ENCODE data around the gene SART3. TPM values are rescaled to one million over a fixed set of nuclear protein-coding genes. Genes with fewer than 3 reads are reported as not detected.

The SART3 gene
- total and polyA plus RNA-seq, 8 donors = 11.7 to 106 (median 51.1) TPM

GRCh38 chr12:108566452-108566851 is 5.5 kb upstream of the SART3 start:
- peaks cover 33 to 65% (median 61%) of the 10 kb centered on the region in 4 donors for H3K36me3 ChIP-seq
- 90 to 97% (median 94%) methylated on average over 4 of the region's 4 CpGs for WGBS, 5 donors
- intact Hi-C loops (cut with DNase I; ENCODE audit: low total_unique reads) = loop anchor here (5.0 to 10.0 kb wide), 2 partner anchors 56 to 238 kb away; no protein-coding TSS in a partner anchor
- no peak for DNase-seq
- peaks cover 15 to 66% (median 38%) of the 10 kb centered on the region in 4 donors for H3K4me1 ChIP-seq
- H3K4me3 ChIP-seq = no peak overlapping the region
- H3K27me3 ChIP-seq = no peaks in the 10 kb centered on the region
- no peaks in the 10 kb centered on the region for H3K9me3 ChIP-seq
- no peak for TF ChIP-seq EP300 (IDR thresholded peaks at IDR 0.05)
- TF ChIP-seq POLR2A (IDR thresholded peaks at IDR 0.05) = no peak
- TF ChIP-seq, protein P1, sequence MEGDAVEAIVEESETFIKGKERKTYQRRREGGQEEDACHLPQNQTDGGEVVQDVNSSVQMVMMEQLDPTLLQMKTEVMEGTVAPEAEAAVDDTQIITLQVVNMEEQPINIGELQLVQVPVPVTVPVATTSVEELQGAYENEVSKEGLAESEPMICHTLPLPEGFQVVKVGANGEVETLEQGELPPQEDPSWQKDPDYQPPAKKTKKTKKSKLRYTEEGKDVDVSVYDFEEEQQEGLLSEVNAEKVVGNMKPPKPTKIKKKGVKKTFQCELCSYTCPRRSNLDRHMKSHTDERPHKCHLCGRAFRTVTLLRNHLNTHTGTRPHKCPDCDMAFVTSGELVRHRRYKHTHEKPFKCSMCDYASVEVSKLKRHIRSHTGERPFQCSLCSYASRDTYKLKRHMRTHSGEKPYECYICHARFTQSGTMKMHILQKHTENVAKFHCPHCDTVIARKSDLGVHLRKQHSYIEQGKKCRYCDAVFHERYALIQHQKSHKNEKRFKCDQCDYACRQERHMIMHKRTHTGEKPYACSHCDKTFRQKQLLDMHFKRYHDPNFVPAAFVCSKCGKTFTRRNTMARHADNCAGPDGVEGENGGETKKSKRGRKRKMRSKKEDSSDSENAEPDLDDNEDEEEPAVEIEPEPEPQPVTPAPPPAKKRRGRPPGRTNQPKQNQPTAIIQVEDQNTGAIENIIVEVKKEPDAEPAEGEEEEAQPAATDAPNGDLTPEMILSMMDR (IDR thresholded peaks at IDR 0.05) = no peak
- no peak for TF ChIP-seq POLR2AphosphoS5 (IDR thresholded peaks at IDR 0.05)
- H3K27ac ChIP-seq = peak overlapping the region in 4 of 5 donors; percentile 37 to 96 (median 73)

- peaks cover 15 to 66% (median 39%) of the 10 kb centered on the region in 4 donors for H3K4me1 ChIP-seq
Measured at GRCh38 chr12:108565976-108566375, 5.0 kb upstream of the SART3 start.

DNA sequence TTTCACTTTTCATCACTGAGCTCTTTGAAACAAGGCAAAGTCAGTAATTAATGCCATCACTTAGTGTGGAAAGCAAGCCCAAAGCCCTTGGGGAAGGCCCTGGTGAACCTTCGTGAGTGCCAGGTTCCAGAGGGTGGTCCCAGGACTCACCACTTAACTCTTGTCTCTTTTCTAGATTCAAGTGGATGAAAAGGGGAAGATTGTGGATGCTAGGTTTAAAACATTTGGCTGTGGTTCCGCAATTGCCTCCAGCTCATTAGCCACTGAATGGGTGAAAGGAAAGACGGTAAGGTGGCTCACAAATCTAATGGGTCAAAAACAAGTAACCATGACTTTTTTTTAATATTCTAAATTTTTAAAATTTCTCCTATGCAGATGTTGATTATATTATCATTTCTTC is 4.2 kb upstream of the SART3 start:
- Histone ChIP-seq H3K27ac (peak overlapping the region in 3 of 5 donors; percentile 83 to 96 (median 89)), H3K4me3 (no peak overlapping the region), H3K27me3 (no peaks in the 10 kb centered on the region), H3K36me3 (peaks cover 33 to 61% (median 61%) of the 10 kb centered on the region in 4 donors), H3K4me1 (peaks cover 15 to 70% (median 45%) of the 10 kb centered on the region in 4 donors), H3K9me3 (no peaks in the 10 kb centered on the region)
- DNase-seq = no peak
- no peak for TF ChIP-seq EP300 (IDR thresholded peaks at IDR 0.05)
- TF ChIP-seq POLR2AphosphoS5 (IDR thresholded peaks at IDR 0.05) = no peak
- TF ChIP-seq, protein P1 (IDR thresholded peaks at IDR 0.05) = no peak
- TF ChIP-seq POLR2A (IDR thresholded peaks at IDR 0.05) = no peak
- intact Hi-C loops (cut with DNase I; ENCODE audit: low total_unique reads) = loop anchor here (5.0 to 10.0 kb wide), 2 partner anchors 57 to 240 kb away; no protein-coding TSS in a partner anchor
- 84 to 93% (median 92%) methylated on average over 3 of the region's 3 CpGs for WGBS, 5 donors

More at GRCh38 chr12:108565976-108566375, 5.0 kb upstream of the SART3 start:
- Histone ChIP-seq H3K27ac (peak overlapping the region in 4 of 5 donors; percentile 37 to 96 (median 73)), H3K9me3 (no peaks in the 10 kb centered on the region), H3K27me3 (no peaks in the 10 kb centered on the region), H3K36me3 (peaks cover 33 to 65% (median 61%) of the 10 kb centered on the region in 4 donors), H3K4me3 (no peak overlapping the region)
- peak in 1 of 3 donors; percentile 58 for TF ChIP-seq POLR2AphosphoS5 (IDR thresholded peaks at IDR 0.05)
- TF ChIP-seq, protein P1 (IDR thresholded peaks at IDR 0.05) = no peak
- intact Hi-C loops (cut with DNase I; ENCODE audit: low total_unique reads) = loop anchor here (5.0 to 10.0 kb wide), 2 partner anchors 56 to 239 kb away; no protein-coding TSS in a partner anchor
- peak in 1 of 2 donors; percentile 86 for DNase-seq
- WGBS, 5 donors = 0 to 13% (median 3%) methylated on average over 2 of the region's 2 CpGs

DNA sequence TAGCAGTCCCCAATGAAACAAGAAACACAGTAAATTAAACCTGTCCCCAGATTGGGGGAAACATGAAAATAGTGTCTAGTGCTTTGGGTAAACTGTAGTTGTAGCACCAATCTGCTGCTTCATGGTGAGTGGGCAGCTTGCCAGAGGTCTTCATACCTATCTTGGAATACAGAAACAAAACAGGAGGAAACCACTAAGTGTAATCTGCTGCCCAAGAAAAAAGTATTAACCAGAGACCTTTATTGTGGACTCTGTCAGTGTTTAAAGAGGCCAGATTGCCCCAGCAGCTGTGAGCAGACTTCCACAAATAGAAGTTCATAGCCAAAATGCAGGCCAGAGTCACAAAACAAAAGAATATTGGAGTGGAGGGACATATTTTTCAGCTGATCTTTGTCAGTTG is 3.8 kb upstream of the SART3 start:
- intact Hi-C loops (cut with DNase I; ENCODE audit: low total_unique reads) = loop anchor here (5.0 to 10.0 kb wide), 2 partner anchors 58 to 240 kb away; no protein-coding TSS in a partner anchor
- no peak for DNase-seq
- peak overlapping the region in 3 of 5 donors; percentile 83 to 96 (median 89) for H3K27ac ChIP-seq

More for the DNA sequence above, 3.8 kb upstream of the SART3 start:
- H3K4me1 ChIP-seq = peaks cover 20 to 74% (median 49%) of the 10 kb centered on the region in 4 donors
- no peak overlapping the region for H3K4me3 ChIP-seq
- H3K36me3 ChIP-seq = peaks cover 33 to 57% (median 56%) of the 10 kb centered on the region in 4 donors
- H3K9me3 ChIP-seq = no peaks in the 10 kb centered on the region
- H3K27me3 ChIP-seq = no peaks in the 10 kb centered on the region
- TF ChIP-seq, protein P1 (IDR thresholded peaks at IDR 0.05) = no peak
- TF ChIP-seq EP300 (IDR thresholded peaks at IDR 0.05) = no peak
- no peak for TF ChIP-seq POLR2AphosphoS5 (IDR thresholded peaks at IDR 0.05)
- no peak for TF ChIP-seq POLR2A (IDR thresholded peaks at IDR 0.05)
